Ammon's horn (tissue), 1 donor: ENCODE measurements around the gene MCAT.
"Not testable (repeated sequence)": the region's sequence is repeated elsewhere in the genome, so short reads cannot be mapped to it uniquely, and the experiment has no call there.

Source experiments
- DNase-seq: peaks from one replicate; pipeline ENCODE4 v3.0.0-alpha.2; 2016; ENCODE audit warnings: low spot score

Gene MCAT

DNA sequence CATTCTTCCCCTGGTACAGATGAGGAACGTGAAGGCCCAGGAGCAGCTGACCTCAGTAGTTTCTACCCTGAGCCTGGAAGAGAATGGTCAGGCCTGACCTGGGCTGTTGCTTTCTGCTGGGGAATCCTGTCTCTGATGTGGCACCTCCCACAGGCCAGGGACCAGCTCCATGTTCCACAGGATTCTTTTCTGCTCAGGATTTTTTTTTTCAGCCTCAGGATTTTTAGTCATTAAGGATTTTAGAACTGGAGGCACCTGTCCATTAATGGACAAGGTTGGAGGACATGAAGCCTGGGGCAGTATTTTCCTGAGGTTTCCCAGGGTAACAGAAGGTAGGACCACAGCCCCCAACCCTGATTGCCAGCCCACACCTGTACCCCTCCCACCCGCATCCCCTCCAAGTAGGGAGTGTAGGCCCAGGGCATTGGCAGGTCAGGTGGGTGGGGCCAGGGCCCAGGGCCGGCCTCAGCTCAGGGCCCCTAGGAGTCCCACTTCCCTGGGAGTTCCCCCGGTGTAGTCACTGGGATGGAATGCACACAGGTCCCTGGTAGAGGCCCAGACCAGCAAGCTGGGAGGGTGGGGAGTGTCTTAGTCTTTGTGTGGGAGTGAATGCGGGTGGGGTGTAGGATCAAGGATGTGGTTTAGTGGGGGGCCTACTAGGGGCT, 16.6 kb downstream of the MCAT start:
- DNase-seq: no peak

DNA sequence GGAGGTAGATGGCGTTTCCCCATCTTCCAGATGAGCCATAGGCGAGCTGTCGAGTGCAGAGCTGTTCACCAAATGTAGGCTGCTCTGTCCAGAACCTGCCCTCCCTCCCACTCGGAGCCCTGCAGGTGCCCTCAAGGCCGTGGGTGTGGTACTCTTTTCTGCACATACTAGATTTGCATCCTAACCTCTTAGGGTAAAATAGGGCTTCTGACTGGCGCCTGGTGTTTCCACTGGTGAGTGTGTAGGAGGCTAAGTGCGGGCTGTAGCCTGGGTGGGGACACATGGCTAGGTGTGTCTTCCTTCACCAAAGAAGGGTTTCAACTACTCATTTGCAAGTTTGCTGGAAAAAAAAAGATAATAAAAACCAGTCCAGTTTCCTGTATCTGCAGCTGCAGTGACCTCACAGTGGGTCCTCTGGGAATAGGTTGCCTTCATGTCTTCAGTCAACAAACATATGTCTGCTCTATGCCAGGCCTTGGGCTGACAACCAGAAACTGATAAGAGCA, 24.2 kb downstream of the MCAT start:
- DNase-seq: no peak

- DNase-seq: no peak
Measured at GRCh38 chr22:43118024-43118849, 25.0 kb downstream of the MCAT start.

- no peak for DNase-seq
Measured at GRCh38 chr22:43116932-43117331, 26.3 kb downstream of the MCAT start.

DNA sequence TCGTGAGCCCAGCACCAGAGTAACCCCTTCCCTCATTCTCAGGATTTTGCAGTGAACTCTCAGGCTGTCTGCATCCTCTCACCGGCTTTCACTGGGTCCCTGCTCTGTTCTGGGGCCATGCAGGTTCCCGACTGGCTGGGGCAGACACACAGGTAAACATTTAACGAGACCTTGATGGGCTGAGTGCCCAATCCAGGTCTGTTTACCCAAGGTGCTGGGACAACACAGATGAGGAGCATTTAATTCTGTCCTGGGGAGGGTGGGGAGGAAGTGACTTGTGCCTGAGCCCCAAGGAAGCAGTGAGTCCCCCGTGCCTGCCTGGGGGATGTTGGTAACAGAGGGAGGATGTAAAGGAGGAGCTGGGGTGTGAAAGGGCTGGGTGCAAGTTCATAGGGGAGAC, 28.2 kb downstream of the MCAT start:
- no peak for DNase-seq

- DNase-seq: no peak
Measured at GRCh38 chr22:43113526-43114251, 29.5 kb downstream of the MCAT start.

GRCh38 chr22:43110927-43111623, 32.1 kb downstream of the MCAT start:
- DNase-seq: no peak

GRCh38 chr22:43110444-43110926, 32.7 kb downstream of the MCAT start, which contains the start of gene BIK:
TSS of gene BIK (plus strand) at chr22:43110750. CDS start at chr22:43124023, 13,273 bp downstream.
- no peak for DNase-seq

DNA sequence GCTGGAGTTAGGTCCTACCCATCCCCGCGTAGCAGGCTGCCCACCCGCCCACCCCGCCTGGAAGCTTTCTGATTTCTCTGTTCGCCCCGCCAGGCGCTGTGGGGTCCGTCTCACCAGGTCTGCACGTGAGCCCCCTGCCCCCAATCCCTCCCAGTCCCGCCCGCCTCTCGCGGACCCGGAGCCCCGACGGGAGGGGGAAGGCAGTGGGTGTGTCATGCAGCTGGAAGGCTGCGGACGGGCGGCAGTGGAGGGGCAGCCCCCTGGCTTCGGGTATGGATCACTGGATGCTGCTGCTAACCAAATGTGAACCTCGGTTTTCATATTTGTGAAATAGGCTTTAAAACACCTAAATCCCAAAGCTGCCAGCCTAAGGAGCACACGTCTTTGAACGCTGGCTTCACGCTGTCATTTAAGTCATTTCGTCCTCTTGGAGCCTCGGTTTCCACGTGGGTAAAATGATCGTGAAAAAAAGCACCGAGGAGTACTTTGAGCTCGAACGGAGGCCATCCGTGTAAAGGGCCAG, 33.2 kb downstream of the MCAT start:
- DNase-seq: no peak

DNA sequence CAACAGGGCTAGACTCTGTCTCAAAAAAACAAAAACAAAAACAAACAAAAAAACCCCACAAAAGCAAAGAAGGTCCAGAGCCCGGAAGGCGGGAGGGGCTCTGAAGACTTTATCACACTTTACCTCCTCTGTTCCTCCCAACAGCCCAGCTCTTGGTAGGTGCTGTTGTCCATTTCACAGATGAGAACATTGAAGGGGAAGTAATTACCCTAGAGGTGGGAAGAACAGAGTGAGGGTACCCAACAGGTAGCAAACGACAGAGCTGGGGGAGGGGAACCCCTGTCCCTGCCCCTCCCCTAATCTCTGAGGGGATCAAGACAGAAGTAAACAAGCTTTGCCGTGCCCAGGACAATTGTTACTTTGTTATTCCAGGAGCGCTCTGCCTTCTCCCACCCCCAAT, 33.7 kb downstream of the MCAT start:
- no peak for DNase-seq

- DNase-seq: no peak
Measured at GRCh38 chr22:43106302-43106701, 36.9 kb downstream of the MCAT start.

DNA sequence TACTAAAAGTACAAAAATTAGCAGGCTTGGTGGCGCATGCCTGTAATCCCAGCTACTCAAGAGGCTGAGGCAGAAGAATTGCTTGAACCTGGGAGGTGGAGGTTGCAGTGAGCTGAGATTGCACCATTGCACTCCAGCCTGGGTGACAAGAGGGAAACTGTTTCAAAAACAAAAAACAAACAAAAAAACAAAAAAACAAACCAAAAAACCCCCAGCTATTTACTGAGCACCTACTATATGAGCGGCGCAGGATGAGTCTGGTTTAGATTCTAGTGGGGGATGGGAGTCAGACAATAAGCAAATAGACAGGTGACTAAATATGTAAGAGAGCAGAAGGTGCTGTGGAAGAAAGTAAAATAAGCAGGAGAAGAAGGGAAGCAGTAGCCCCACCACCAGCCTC, 38.2 kb downstream of the MCAT start:
- DNase-seq: not testable (repeated sequence)

GRCh38 chr22:43104056-43104625, 39.1 kb downstream of the MCAT start:
- DNase-seq: not testable (repeated sequence)

- no peak for DNase-seq
Measured at GRCh38 chr22:43101306-43101705, 41.9 kb downstream of the MCAT start.

DNA sequence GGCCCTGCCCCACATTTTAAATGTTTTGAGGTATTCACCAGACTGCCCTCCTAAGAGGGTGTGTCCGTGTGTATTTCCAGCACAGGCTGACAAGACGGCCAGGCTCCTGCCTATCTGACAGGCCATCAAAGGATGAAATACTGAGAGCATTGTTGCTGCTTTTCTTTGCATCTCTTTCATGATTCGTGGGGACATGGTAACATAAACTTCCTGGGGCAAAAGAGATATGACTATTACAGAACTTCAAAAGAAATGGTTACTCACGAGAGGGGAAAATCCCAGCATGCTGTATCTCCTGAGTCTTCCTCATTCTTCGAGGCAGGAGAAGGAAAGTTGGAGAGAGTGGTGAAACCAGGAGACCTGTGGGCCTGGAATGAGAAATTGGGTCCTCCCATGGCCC, 43.0 kb downstream of the MCAT start:
- no peak for DNase-seq

- DNase-seq: no peak
Measured at GRCh38 chr22:43099095-43099494, 44.1 kb downstream of the MCAT start.

- no peak for DNase-seq
Measured at GRCh38 chr22:43098356-43098755, 44.8 kb downstream of the MCAT start.

GRCh38 chr22:43096420-43096819, 46.8 kb downstream of the MCAT start:
- DNase-seq: no peak

- DNase-seq: no peak
Measured at GRCh38 chr22:43094551-43094950, 48.6 kb downstream of the MCAT start.

GRCh38 chr22:43094085-43094484, 49.1 kb downstream of the MCAT start:
- DNase-seq: no peak

GRCh38 chr22:43092085-43092484, 51.1 kb downstream of the MCAT start:
- no peak for DNase-seq
